ENCODE data around the gene MED12L.

DNA sequence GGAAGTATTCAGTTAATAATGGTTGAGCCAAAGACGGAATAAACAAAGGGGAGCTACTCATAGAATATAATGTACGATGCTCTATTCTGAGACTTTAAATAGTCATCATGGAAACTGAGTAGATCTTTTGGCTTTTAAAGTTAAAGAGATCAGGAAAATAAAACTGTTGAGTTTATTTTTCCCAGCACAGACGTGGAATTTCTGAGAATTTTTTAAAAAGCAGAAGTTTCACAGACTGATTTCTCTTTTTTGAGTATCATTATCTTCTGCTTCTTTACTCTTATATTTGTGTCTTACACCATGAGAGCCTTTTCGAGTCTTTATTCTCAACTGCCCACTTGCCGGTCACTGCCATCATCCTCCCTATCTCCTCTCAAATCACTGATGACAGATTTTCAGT is 179.7 kb downstream of the MED12L start:
- TF ChIP-seq, protein P1, sequence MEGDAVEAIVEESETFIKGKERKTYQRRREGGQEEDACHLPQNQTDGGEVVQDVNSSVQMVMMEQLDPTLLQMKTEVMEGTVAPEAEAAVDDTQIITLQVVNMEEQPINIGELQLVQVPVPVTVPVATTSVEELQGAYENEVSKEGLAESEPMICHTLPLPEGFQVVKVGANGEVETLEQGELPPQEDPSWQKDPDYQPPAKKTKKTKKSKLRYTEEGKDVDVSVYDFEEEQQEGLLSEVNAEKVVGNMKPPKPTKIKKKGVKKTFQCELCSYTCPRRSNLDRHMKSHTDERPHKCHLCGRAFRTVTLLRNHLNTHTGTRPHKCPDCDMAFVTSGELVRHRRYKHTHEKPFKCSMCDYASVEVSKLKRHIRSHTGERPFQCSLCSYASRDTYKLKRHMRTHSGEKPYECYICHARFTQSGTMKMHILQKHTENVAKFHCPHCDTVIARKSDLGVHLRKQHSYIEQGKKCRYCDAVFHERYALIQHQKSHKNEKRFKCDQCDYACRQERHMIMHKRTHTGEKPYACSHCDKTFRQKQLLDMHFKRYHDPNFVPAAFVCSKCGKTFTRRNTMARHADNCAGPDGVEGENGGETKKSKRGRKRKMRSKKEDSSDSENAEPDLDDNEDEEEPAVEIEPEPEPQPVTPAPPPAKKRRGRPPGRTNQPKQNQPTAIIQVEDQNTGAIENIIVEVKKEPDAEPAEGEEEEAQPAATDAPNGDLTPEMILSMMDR (conservative IDR thresholded peaks at IDR 0.05; ENCODE audit: low read length), result no peak
- no peak for TF ChIP-seq EZH2phosphoT487 (IDR thresholded peaks at IDR 0.05; ENCODE audit: borderline replicate concordance, low read depth, low read length)

Measured in OCI-LY7 (cell line).